Measurements from ENCODE around the gene EYA3. TPM values are rescaled to one million over a fixed set of nuclear protein-coding genes. Genes with fewer than 3 reads are reported as not detected.

Gene EYA3
- total and polyA plus RNA-seq, 10 of the 15 experiments (the other 5 are each of a cell fraction or from before 2014, with no cell fraction given): 13.0 to 46.6 (median 23.4) TPM

DNA sequence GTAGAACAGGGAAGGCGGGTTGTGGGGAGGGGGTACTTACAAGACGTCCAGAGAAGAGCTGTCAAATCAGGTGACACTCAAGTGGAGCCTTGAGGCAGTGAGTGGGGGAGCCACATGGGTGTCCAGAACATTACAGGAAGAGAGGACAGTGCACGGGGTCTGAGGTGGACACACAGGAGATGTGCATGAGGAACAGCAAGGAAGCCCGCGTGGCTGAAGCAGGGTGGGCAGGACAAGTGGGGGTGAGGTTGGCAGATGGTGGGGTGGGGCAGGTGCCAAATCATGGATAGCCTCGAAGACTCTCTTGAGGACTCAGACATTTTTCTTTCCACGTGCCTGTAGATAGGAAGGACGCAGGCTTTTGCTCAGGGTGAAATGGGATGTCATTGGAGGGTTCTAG, 152.7 kb downstream of the EYA3 start:
- Histone ChIP-seq H3K9ac (ENCODE audit: control insufficient read depth, insufficient read depth, low read length) (no peak overlapping the region), H2AFZ (ENCODE audit: control insufficient read depth, low read depth, low read length) (no peak overlapping the region), H3K4me1 (ENCODE audit: control insufficient read depth, insufficient read depth, low read length) (peaks cover 7% of the 10 kb centered on the region), H3K9me3 (replicated peaks; ENCODE audit: control insufficient read depth, insufficient read depth, low read length) (no peaks in the 10 kb centered on the region), H3K27ac (ENCODE audit: control insufficient read depth, insufficient read depth) (no peak overlapping the region), H4K20me1 (ENCODE audit: control insufficient read depth, insufficient read depth) (no peaks in the 10 kb centered on the region), H3K4me3 (no peak overlapping the region), H3K27me3 (replicated peaks in 1 of 2; ENCODE audit: control insufficient read depth in 2 of 2, insufficient read depth in 2 of 2, low read length in 1 of 2) (peaks cover 0 to 2% of the 10 kb centered on the region in 2 experiments; a peak in 2 of 4 replicates), H3K4me2 (ENCODE audit: control insufficient read depth, insufficient read depth) (no peak overlapping the region), H3K36me3 (ENCODE audit: control insufficient read depth in 2 of 2, insufficient read depth in 2 of 2, low read length in 1 of 2) (no peaks in the 10 kb centered on the region), H3K79me2 (ENCODE audit: control insufficient read depth, insufficient read depth, low read length) (no peaks in the 10 kb centered on the region)
- ChIA-PET RAD21 (ENCODE audit: unreplicated experiment) (interaction anchor here (0.6 to 1.6 kb wide), 3 partner anchors 38 to 78 kb away, joined by 3 to 4 read pairs (median 3); no protein-coding TSS in a partner anchor), POLR2A (interaction anchor here (0.5 to 0.7 kb wide), 3 partner anchors 9 to 651 kb away, joined by 3 read pairs; no protein-coding TSS in a partner anchor), CTCF (interaction anchor here (1.1 to 1.5 kb wide), 2 partner anchors 45 to 78 kb away, joined by 3 read pairs; no protein-coding TSS in a partner anchor), SMC1A (ENCODE audit: uncharacterized antibody, unreplicated experiment) (interaction anchor here (1.0 to 2.3 kb wide), 2 partner anchors 10 to 78 kb away, joined by 3 to 8 read pairs; no protein-coding TSS in a partner anchor)
- FAIRE-seq (no peak), DNase-seq (ENCODE audit: low read depth, low spot score) (no peak), ATAC-seq (no peak; the same call in 2 of the 3 replicates)
- intact Hi-C loops (cut with micrococcal nuclease; ENCODE audit: unreplicated experiment) (no loop called here), in situ Hi-C loops (cut with MboI) (loop anchor here (5.0 kb wide), 1 partner anchor 52 kb away; no protein-coding TSS in a partner anchor)
- 41% methylated on average over 8 of the region's 8 CpGs for WGBS (ENCODE audit: insufficient coverage, insufficient replicate concordance, low lambda C conversion rate, missing lambda C conversion rate)
- TF ChIP-seq, protein P1, sequence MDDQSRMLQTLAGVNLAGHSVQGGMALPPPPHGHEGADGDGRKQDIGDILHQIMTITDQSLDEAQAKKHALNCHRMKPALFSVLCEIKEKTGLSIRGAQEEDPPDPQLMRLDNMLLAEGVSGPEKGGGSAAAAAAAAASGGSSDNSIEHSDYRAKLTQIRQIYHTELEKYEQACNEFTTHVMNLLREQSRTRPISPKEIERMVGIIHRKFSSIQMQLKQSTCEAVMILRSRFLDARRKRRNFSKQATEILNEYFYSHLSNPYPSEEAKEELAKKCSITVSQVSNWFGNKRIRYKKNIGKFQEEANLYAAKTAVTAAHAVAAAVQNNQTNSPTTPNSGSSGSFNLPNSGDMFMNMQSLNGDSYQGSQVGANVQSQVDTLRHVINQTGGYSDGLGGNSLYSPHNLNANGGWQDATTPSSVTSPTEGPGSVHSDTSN (IDR thresholded peaks at IDR 0.05; ENCODE audit: insufficient replicate concordance, low read depth, low read length): no peak
- TF ChIP-seq NFYA (IDR thresholded peaks at IDR 0.05; ENCODE audit: borderline replicate concordance, low read depth, low read length): no peak
- no peak for TF ChIP-seq RCOR1 (conservative IDR thresholded peaks at IDR 0.05; ENCODE audit: low read depth, low read length)
- TF ChIP-seq EED (IDR thresholded peaks at IDR 0.05; ENCODE audit: low read depth): no peak
- BruUV-seq (replicated peaks): no TSS peak
